ENCODE results near the gene ADAT1.

GRCh38 chr16:75566758-75567255 is 56.3 kb downstream of the ADAT1 start:
- TF ChIP-seq CTCF (IDR thresholded peaks at IDR 0.05 in 4 of 5, conservative IDR thresholded peaks at IDR 0.05 in 1 of 5) (no peak), POLR2A (IDR thresholded peaks at IDR 0.05) (no peak)
